Smooth muscle cell of the pulmonary artery (primary cell): ENCODE measurements around the gene UGT2B17. TPM values are rescaled to one million over a fixed set of nuclear protein-coding genes. Genes with fewer than 3 reads are reported as not detected.

Source experiments
- total RNA-seq: library from RNA; depleted of rRNA; stranded (reverse); fragments of >200 nt; gene quantifications from 2 replicates; pipeline ENCODE4 v1.2.3, GENCODE V29; 2014

UGT2B17 gene
- total RNA-seq = not detected in 2 replicates

DNA sequence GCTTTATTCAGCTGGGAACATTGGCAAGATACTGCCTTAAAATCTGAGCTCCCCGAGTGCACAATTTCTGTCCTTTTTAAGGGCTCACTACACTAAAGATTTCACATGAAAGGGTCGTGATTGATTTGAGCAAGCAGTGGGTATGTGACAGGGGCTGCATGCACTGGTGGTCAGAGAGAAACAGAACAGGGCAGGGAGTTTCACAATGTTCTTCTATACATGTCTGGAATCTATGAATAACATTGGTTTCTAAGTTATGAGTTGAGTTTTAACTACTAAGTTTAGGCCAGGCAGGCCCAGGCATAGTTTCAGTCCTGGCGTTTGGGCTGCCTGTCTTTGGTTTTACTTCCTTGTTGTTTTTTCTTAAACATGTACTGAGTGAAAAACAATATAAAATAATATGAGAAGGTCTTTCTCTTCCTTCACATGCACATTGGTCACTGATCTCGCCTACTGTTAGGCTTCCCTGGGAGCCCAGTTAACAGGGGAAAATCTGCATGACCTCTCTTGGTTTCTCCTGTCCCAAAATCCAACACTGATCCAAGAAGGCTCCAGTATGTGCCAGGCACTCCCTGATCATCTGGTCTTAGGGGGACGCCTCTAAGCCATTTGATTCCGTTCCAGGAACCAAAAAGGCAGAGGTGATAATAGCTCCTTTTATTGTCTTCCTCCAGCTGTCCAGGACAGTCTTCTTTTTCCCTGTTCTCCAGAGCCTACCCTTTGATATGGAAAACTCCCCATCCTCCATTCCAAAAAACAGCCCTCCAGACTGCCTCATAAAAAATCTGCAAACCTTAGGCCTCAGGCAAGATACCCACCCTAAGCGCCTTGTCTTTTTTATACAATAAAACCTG, at the start of gene UGT2B17:
UGT2B17 (minus strand) TSS at position 51 of the 854 bp plus-strand sequence. CDS start 7,838 bp downstream, outside the sequence.

Other genes starting within 250 kb of the UGT2B17 start
- 30.4 and 31.6 TPM in 2 replicates for gene YTHDC1, start 226.2 kb downstream of the UGT2B17 start, total RNA-seq
- not detected in 2 replicates for gene TMPRSS11E, start 128.9 kb downstream of the UGT2B17 start, total RNA-seq
- gene UGT2B15, start 94.3 kb upstream of the UGT2B17 start, total RNA-seq = not detected in 2 replicates
- not detected in 2 replicates for gene UGT2B10, start 239.7 kb upstream of the UGT2B17 start, total RNA-seq